H9 (cell line): ENCODE measurements around the gene FAM204A. TPM values are rescaled to one million over a fixed set of nuclear protein-coding genes. Genes with fewer than 3 reads are reported as not detected.

Experiments
- DNase-seq: peaks from one replicate; pipeline ENCODE4 v3.0.0-alpha.2; 2017
- H2AFZ ChIP-seq: one replicate; pipeline ENCODE4 v1.6.1; 2013; ENCODE audit warnings: mild to moderate bottlenecking, low read length, control low read depth, moderate library complexity
- H2AK5ac ChIP-seq: 2 replicates; pipeline ENCODE4 v1.6.1; 2013; ENCODE audit warnings: low read length, control low read depth, mixed read lengths; ENCODE audit not compliant: insufficient read length
- H2BK120ac ChIP-seq: one replicate; pipeline ENCODE4 v1.6.1; 2013; ENCODE audit warnings: low read depth, mild to moderate bottlenecking, low read length, control low read depth, inconsistent platforms; ENCODE audit not compliant: poor library complexity, severe bottlenecking
- H2BK12ac ChIP-seq: 2 replicates; pipeline ENCODE4 v1.6.1; 2013; ENCODE audit warnings: low read length, control low read depth, mixed read lengths, low read depth; ENCODE audit not compliant: insufficient read length
- H2BK15ac ChIP-seq: 2 replicates; pipeline ENCODE4 v1.6.1; 2013; ENCODE audit warnings: low read depth, low read length, control low read depth
- H2BK20ac ChIP-seq: one replicate; pipeline ENCODE4 v1.6.1; 2013; ENCODE audit warnings: low read depth, mild to moderate bottlenecking, low read length, control low read depth, inconsistent platforms; ENCODE audit not compliant: poor library complexity, severe bottlenecking
- H2BK5ac ChIP-seq: 2 replicates; pipeline ENCODE4 v1.6.1; 2013; ENCODE audit warnings: low read length, control low read depth, mixed read lengths; ENCODE audit not compliant: insufficient read length
- H3K14ac ChIP-seq: 2 replicates; pipeline ENCODE4 v1.6.1; 2013; ENCODE audit warnings: low read length, control low read depth; ENCODE audit not compliant: insufficient read depth
- H3K18ac ChIP-seq: 2 replicates; pipeline ENCODE4 v1.6.1; 2013; ENCODE audit warnings: low read depth, mild to moderate bottlenecking, mixed read lengths, low read length, control low read depth; ENCODE audit not compliant: insufficient read length
- H3K23ac ChIP-seq: 2 replicates; pipeline ENCODE4 v1.6.1; 2013; ENCODE audit warnings: low read length, control low read depth, mixed read lengths, low read depth; ENCODE audit not compliant: insufficient read length
- H3K23me2 ChIP-seq: 2 replicates; pipeline ENCODE4 v1.6.1; 2013; ENCODE audit warnings: low read depth, mild to moderate bottlenecking, mixed read lengths, low read length, control low read depth; ENCODE audit not compliant: insufficient read length, poor library complexity, severe bottlenecking
- H3K27ac ChIP-seq: 2 replicates; pipeline ENCODE4 v1.5.1; 2013; ENCODE audit warnings: low read length, control low read depth, mixed read lengths, low read depth; ENCODE audit not compliant: insufficient read length
- H3K27me3 ChIP-seq: 2 replicates; pipeline ENCODE4 v1.6.1; 2013; ENCODE audit warnings: low read length, control low read depth, inconsistent platforms; ENCODE audit not compliant: insufficient read depth
- H3K4ac ChIP-seq: 2 replicates; pipeline ENCODE4 v1.6.1; 2013; ENCODE audit warnings: low read depth, mild to moderate bottlenecking, control low read depth, inconsistent platforms, low read length, moderate library complexity
- H3K4me1 ChIP-seq: 2 replicates; pipeline ENCODE4 v1.6.1; 2013; ENCODE audit warnings: low read length, control low read depth, inconsistent platforms; ENCODE audit not compliant: insufficient read depth
- H3K4me2 ChIP-seq: 2 replicates; pipeline ENCODE4 v1.6.1; 2013; ENCODE audit warnings: low read length, control low read depth, mixed read lengths; ENCODE audit not compliant: insufficient read length, insufficient read depth
- H3K56ac ChIP-seq: 2 replicates; pipeline ENCODE4 v1.6.1; 2013; ENCODE audit warnings: low read depth, mild to moderate bottlenecking, mixed read lengths, low read length, control low read depth; ENCODE audit not compliant: insufficient read length
- H3K79me1 ChIP-seq: 2 replicates; pipeline ENCODE4 v1.6.1; 2013; ENCODE audit warnings: low read depth, mild to moderate bottlenecking, moderate library complexity, low read length, control low read depth, inconsistent platforms; ENCODE audit not compliant: insufficient read depth, poor library complexity, severe bottlenecking
- H3K79me2 ChIP-seq: 2 replicates; pipeline ENCODE4 v1.6.1; 2013; ENCODE audit warnings: low read length, control low read depth, inconsistent platforms; ENCODE audit not compliant: insufficient read depth
- H3K9ac ChIP-seq: 2 replicates; pipeline ENCODE4 v1.6.1; 2013; ENCODE audit warnings: low read length, control low read depth, mixed read lengths; ENCODE audit not compliant: insufficient read length; ENCODE audit errors: extremely low read depth
- H3K9me3 ChIP-seq: one replicate; pipeline ENCODE4 v1.6.1; 2013; ENCODE audit warnings: low read depth, low read length, inconsistent platforms; ENCODE audit not compliant: control insufficient read depth
- H3T11ph ChIP-seq: one replicate; pipeline ENCODE4 v1.6.1; 2013; ENCODE audit warnings: mild to moderate bottlenecking, low read length, control low read depth, inconsistent platforms
- H4K20me1 ChIP-seq: one replicate; pipeline ENCODE4 v1.6.1; 2013; ENCODE audit not compliant: control insufficient read depth, insufficient read length, insufficient read depth
- H4K5ac ChIP-seq: 2 replicates; pipeline ENCODE4 v1.6.1; 2013; ENCODE audit warnings: low read depth, mild to moderate bottlenecking, mixed read lengths, low read length, control low read depth; ENCODE audit not compliant: insufficient read length
- H4K8ac ChIP-seq: replicated peaks from 2 replicates; pipeline ENCODE4 v1.6.1; 2013; ENCODE audit warnings: low read length, control low read depth, mixed read lengths, low read depth; ENCODE audit not compliant: insufficient read length
- H4K91ac ChIP-seq: 2 replicates; pipeline ENCODE4 v1.6.1; 2013; ENCODE audit warnings: low read depth, mild to moderate bottlenecking, moderate library complexity, mixed read lengths, low read length, control low read depth; ENCODE audit not compliant: insufficient read length
- H3K27ac Mint-ChIP-seq, 3 experiments: 2 replicates in 2 of 3; 3 replicates in 1 of 3; pipeline ENCODE4 v1.8.0; 2020 to 2021; ENCODE audit warnings: mixed read lengths in 3 of 3, mild to moderate bottlenecking in 1 of 3, moderate library complexity in 1 of 3
- H3K27me3 Mint-ChIP-seq: 2 replicates; pipeline ENCODE4 v1.8.0; 2021; ENCODE audit warnings: low read depth, mild to moderate bottlenecking, moderate library complexity, mixed read lengths
- H3K36me3 Mint-ChIP-seq, 3 experiments: 2 replicates in 2 of 3; 3 replicates in 1 of 3; pipeline ENCODE4 v1.8.0; 2020 to 2021; ENCODE audit warnings: low read depth in 3 of 3, mixed read lengths in 3 of 3; ENCODE audit not compliant: insufficient read depth in 1 of 3
- H3K4me1 Mint-ChIP-seq, 2 experiments: 2 replicates each; pipeline ENCODE4 v1.8.0; 2020; ENCODE audit warnings: mixed read lengths in 2 of 2
- H3K4me3 Mint-ChIP-seq, 2 experiments: 2 replicates in 1 of 2; 3 replicates in 1 of 2; pipeline ENCODE4 v1.8.0; 2020 to 2021; ENCODE audit warnings: mild to moderate bottlenecking in 2 of 2, mixed read lengths in 2 of 2, moderate library complexity in 1 of 2
- H3K9me3 Mint-ChIP-seq, 2 experiments: 2 replicates in 1 of 2; 3 replicates in 1 of 2; pipeline ENCODE4 v1.8.0; 2020; ENCODE audit warnings: mild to moderate bottlenecking in 2 of 2, mixed read lengths in 2 of 2, moderate library complexity in 1 of 2
- CTCF ChIP-seq: fragments of 200-600 bp; sonication (generic); conservative IDR thresholded peaks from 3 replicates; pipeline ENCODE4 v1.8.0; 2021; ENCODE audit warnings: antibody characterized with exemption, mild to moderate bottlenecking
- WGBS: extraction: QIAGEN DNeasy Blood & Tissue Kit; methylation state at CpG from one replicate; pipeline ENCODE4 v1.1.7; 2013; ENCODE audit warnings: missing lambda C conversion rate, low lambda C conversion rate, mixed read lengths; ENCODE audit not compliant: insufficient read length; ENCODE audit errors: extremely low coverage; 5-methylcytosine and 5-hydroxymethylcytosine counted together
- total RNA-seq: library from RNA; stranded (reverse); gene quantifications from 2 replicates; pipeline ENCODE4 v1.2.1, GENCODE V29; 2021

The FAM204A gene
- total RNA-seq, 1 experiment from 2014 or later, result 42.5 TPM

GRCh38 chr10:118383063-118383689 is 41.1 kb upstream of the FAM204A start:
- Histone ChIP-seq H2BK15ac (no peak overlapping the region), H3K27me3 (no peaks in the 10 kb centered on the region), H3K18ac (no peak overlapping the region), H3K4ac (no peak overlapping the region), H3K4me1 (no peaks in the 10 kb centered on the region), H4K20me1 (no peaks in the 10 kb centered on the region), H3K4me2 (no peak overlapping the region), H3T11ph (no peak overlapping the region), H4K8ac (no peak overlapping the region), H2BK20ac (no peak overlapping the region), H2BK5ac (no peak overlapping the region), H3K79me1 (no peaks in the 10 kb centered on the region), H3K23me2 (no peaks in the 10 kb centered on the region), H3K56ac (no peak overlapping the region), H3K27ac (no peak overlapping the region), H3K23ac (no peak overlapping the region), H4K91ac (no peak overlapping the region), H2AK5ac (no peak overlapping the region), H3K9me3 (no peaks in the 10 kb centered on the region), H3K9ac (no peak overlapping the region), H2BK12ac (no peak overlapping the region), H2BK120ac (no peak overlapping the region), H3K14ac (no peak overlapping the region), H3K79me2 (no peaks in the 10 kb centered on the region), H2AFZ (no peak overlapping the region), H4K5ac (no peak overlapping the region)
- Mint-ChIP-seq H3K9me3 (no peaks in the 10 kb centered on the region), H3K4me3 (no peak overlapping the region), H3K27ac (no peak overlapping the region), H3K27me3 (peaks cover 2% of the 10 kb centered on the region), H3K36me3 (no peaks in the 10 kb centered on the region), H3K4me1 (peaks cover 7% of the 10 kb centered on the region in 2 experiments; a peak in 3 of 4 replicates)
- no peak for TF ChIP-seq CTCF
- WGBS, result no CpG with 5 or more reads among the region's 4 CpGs
- no peak for DNase-seq
